Mesenchymal stem cell (in vitro differentiated cells and primary cell): ENCODE measurements around the gene ACP1.

Experiments used
- DNase-seq: peaks from one replicate; pipeline ENCODE4 v3.0.0-alpha.2; 2013
- H2AFZ ChIP-seq: one replicate; pipeline ENCODE4 v1.6.1; 2013; ENCODE audit warnings: low read depth, mild to moderate bottlenecking, control low read depth, inconsistent platforms, low read length, moderate library complexity
- H2AK5ac ChIP-seq: 2 replicates; pipeline ENCODE4 v1.6.1; 2013; ENCODE audit warnings: low read length, moderate library complexity, mild to moderate bottlenecking, inconsistent platforms; ENCODE audit not compliant: severe bottlenecking
- H2BK120ac ChIP-seq: one replicate; pipeline ENCODE4 v1.6.1; 2013; ENCODE audit warnings: low read depth, mild to moderate bottlenecking, inconsistent platforms, low read length, moderate library complexity
- H2BK12ac ChIP-seq, 2 experiments: one replicate each; pipeline ENCODE4 v1.6.1; 2013; ENCODE audit warnings: inconsistent platforms in 2 of 2, low read length in 2 of 2, mild to moderate bottlenecking in 2 of 2, moderate library complexity in 2 of 2, control low read depth in 1 of 2
- H2BK15ac ChIP-seq: one replicate; pipeline ENCODE4 v1.6.1; 2013; ENCODE audit warnings: mild to moderate bottlenecking, low read depth, inconsistent platforms; ENCODE audit not compliant: poor library complexity, severe bottlenecking
- H2BK5ac ChIP-seq: 2 replicates; pipeline ENCODE4 v1.6.1; 2013; ENCODE audit warnings: low read depth, mild to moderate bottlenecking, low read length, control low read depth, inconsistent platforms; ENCODE audit not compliant: poor library complexity, severe bottlenecking
- H3K14ac ChIP-seq, 2 experiments: one replicate each; pipeline ENCODE4 v1.6.1; 2013; ENCODE audit warnings: inconsistent platforms in 2 of 2, low read length in 2 of 2, control low read depth in 1 of 2, mild to moderate bottlenecking in 1 of 2, moderate library complexity in 1 of 2
- H3K18ac ChIP-seq, 2 experiments: one replicate each; pipeline ENCODE4 v1.6.1; 2013; ENCODE audit warnings: inconsistent platforms in 2 of 2, low read length in 2 of 2, control low read depth in 1 of 2, low read depth in 1 of 2, mild to moderate bottlenecking in 1 of 2
- H3K23ac ChIP-seq, 2 experiments: one replicate each; pipeline ENCODE4 v1.6.1; 2013; ENCODE audit warnings: inconsistent platforms in 2 of 2, low read length in 2 of 2, mild to moderate bottlenecking in 2 of 2, moderate library complexity in 2 of 2, control low read depth in 1 of 2
- H3K27ac ChIP-seq: 2 replicates; pipeline ENCODE4 v1.5.1; 2013; ENCODE audit warnings: mild to moderate bottlenecking, moderate library complexity, low read length, control low read depth, inconsistent platforms; ENCODE audit not compliant: poor library complexity, severe bottlenecking
- H3K27me3 ChIP-seq, 2 experiments: 2 replicates each; pipeline versions ENCODE4 v1.6.1 to v1.7.0; 2013; ENCODE audit warnings: low read length in 2 of 2, mild to moderate bottlenecking in 2 of 2, moderate library complexity in 2 of 2, control low read depth in 1 of 2, inconsistent platforms in 1 of 2; ENCODE audit not compliant: control insufficient read depth in 1 of 2, insufficient read depth in 1 of 2
- H3K36me3 ChIP-seq, 2 experiments: 2 replicates each; pipeline versions ENCODE4 v1.6.1 to v1.7.0; 2013; ENCODE audit warnings: low read length in 2 of 2, control low read depth in 1 of 2, inconsistent platforms in 1 of 2, low read depth in 1 of 2, mild to moderate bottlenecking in 1 of 2; ENCODE audit not compliant: insufficient read depth in 2 of 2, control insufficient read depth in 1 of 2
- H3K4ac ChIP-seq, 2 experiments: one replicate each; pipeline ENCODE4 v1.6.1; 2013; ENCODE audit warnings: inconsistent platforms in 2 of 2, low read length in 2 of 2, mild to moderate bottlenecking in 2 of 2, moderate library complexity in 2 of 2, control low read depth in 1 of 2, low read depth in 1 of 2
- H3K4me1 ChIP-seq: 2 replicates; pipeline ENCODE4 v1.6.1; 2013; ENCODE audit warnings: low read depth, low read length, control low read depth; ENCODE audit not compliant: control insufficient read depth, insufficient read depth
- H3K4me2 ChIP-seq: 2 replicates; pipeline ENCODE4 v1.6.1; 2013; ENCODE audit warnings: low read length, mild to moderate bottlenecking, inconsistent platforms; ENCODE audit not compliant: poor library complexity, severe bottlenecking
- H3K4me3 ChIP-seq, 2 experiments: 2 replicates each; pipeline versions ENCODE4 v1.5.1 to v1.7.0; 2013; ENCODE audit warnings: low read length in 2 of 2, mild to moderate bottlenecking in 2 of 2, control low read depth in 1 of 2, low read depth in 1 of 2; ENCODE audit not compliant: insufficient read depth in 1 of 2
- H3K79me1 ChIP-seq: replicated peaks from 2 replicates; pipeline ENCODE4 v1.6.1; 2013; ENCODE audit warnings: mild to moderate bottlenecking, control low read depth, low read length, inconsistent platforms; ENCODE audit not compliant: poor library complexity, severe bottlenecking
- H3K9ac ChIP-seq: 2 replicates; pipeline ENCODE4 v1.7.0; 2013; ENCODE audit warnings: mild to moderate bottlenecking, low read length, moderate library complexity
- H3K9me3 ChIP-seq: 2 replicates; pipeline ENCODE4 v1.7.0; 2013; ENCODE audit warnings: mild to moderate bottlenecking, low read length; ENCODE audit not compliant: control insufficient read depth
- H4K8ac ChIP-seq: one replicate; pipeline ENCODE4 v1.6.1; 2013; ENCODE audit warnings: inconsistent platforms, mild to moderate bottlenecking, low read length, moderate library complexity
- H4K91ac ChIP-seq: one replicate; pipeline ENCODE4 v1.6.1; 2013; ENCODE audit warnings: mild to moderate bottlenecking, low read length, inconsistent platforms
- WGBS: methylation state at CpG from one replicate; pipeline ENCODE4 v1.1.7; 2013; ENCODE audit warnings: mixed read lengths; 5-methylcytosine and 5-hydroxymethylcytosine counted together

Gene ACP1

GRCh38 chr2:309148-309953, 44.6 kb downstream of the ACP1 start:
- Histone ChIP-seq H3K4me3 (no peak overlapping the region), H3K18ac (no peak overlapping the region), H2BK15ac (no peak overlapping the region), H3K27ac (no peak overlapping the region), H3K79me1 (no peaks in the 10 kb centered on the region), H3K4me1 (peaks cover 9% of the 10 kb centered on the region), H2BK12ac (no peak overlapping the region), H3K4me2 (no peak overlapping the region), H3K23ac (no peak overlapping the region), H3K9me3 (no peaks in the 10 kb centered on the region), H2BK5ac (no peak overlapping the region), H3K14ac (no peak overlapping the region), H3K9ac (no peak overlapping the region), H3K4ac (no peak overlapping the region), H3K27me3 (no peaks in the 10 kb centered on the region), H4K8ac (no peak overlapping the region), H2AFZ (no peak overlapping the region), H3K36me3 (peaks cover 0 to under 1% of the 10 kb centered on the region in 2 experiments), H2AK5ac (no peak overlapping the region), H4K91ac (no peak overlapping the region), H2BK120ac (no peak overlapping the region)
- no peak for DNase-seq
- 60% methylated on average over 8 of the region's 13 CpGs for WGBS

DNA sequence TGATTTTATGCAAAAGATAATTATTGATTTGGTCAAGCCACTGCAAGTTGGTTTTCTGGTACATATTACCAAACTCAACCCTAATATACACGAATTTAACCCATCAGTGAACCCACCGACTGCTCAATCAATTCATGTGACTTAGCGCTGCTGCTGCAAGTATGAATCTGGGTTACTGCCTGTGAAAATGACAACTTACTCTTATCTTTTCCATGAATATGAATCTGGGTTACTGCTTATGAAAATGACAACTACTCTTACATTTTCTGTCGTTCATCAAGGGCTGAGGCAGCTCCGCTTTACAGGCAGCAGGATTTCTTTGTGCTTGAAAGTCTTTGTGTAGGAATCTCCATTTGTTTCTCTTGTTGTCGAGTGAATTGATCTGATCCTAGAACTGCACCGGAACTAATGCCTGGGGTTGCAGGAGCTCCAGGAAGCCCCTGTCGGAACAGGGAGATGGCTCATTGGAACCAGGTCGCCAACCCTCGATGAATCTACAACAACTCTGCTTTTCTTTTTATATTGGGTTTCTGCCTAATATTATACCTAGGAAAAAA, 45.3 kb downstream of the ACP1 start:
- Histone ChIP-seq H2BK120ac (no peak overlapping the region), H3K23ac (no peak overlapping the region), H3K18ac (no peak overlapping the region), H3K4me1 (peaks cover 9% of the 10 kb centered on the region), H3K9ac (no peak overlapping the region), H2BK12ac (no peak overlapping the region), H3K9me3 (no peaks in the 10 kb centered on the region), H3K27me3 (no peaks in the 10 kb centered on the region), H3K14ac (no peak overlapping the region), H2BK15ac (no peak overlapping the region), H3K4ac (no peak overlapping the region), H3K4me3 (no peak overlapping the region), H3K27ac (no peak overlapping the region), H4K91ac (no peak overlapping the region), H4K8ac (no peak overlapping the region), H3K4me2 (no peak overlapping the region), H3K79me1 (no peaks in the 10 kb centered on the region), H2AFZ (no peak overlapping the region), H2AK5ac (no peak overlapping the region), H3K36me3 (peaks cover 0 to 4% of the 10 kb centered on the region in 2 experiments), H2BK5ac (no peak overlapping the region)
- no peak for DNase-seq
- WGBS: 78% methylated on average over 7 of the region's 10 CpGs

GRCh38 chr2:310994-311393, 46.2 kb downstream of the ACP1 start:
- peaks cover 0 to 4% of the 10 kb centered on the region in 2 experiments for H3K36me3 ChIP-seq
- H2BK5ac ChIP-seq: no peak overlapping the region
- peaks cover 9% of the 10 kb centered on the region for H3K4me1 ChIP-seq
- H3K4me3 ChIP-seq: no peak overlapping the region
- H3K18ac ChIP-seq: no peak overlapping the region
- no peak overlapping the region for H3K4ac ChIP-seq
- H3K9ac ChIP-seq: no peak overlapping the region
- WGBS: 71% methylated on average over 2 of the region's 5 CpGs
- no peak overlapping the region for H4K8ac ChIP-seq
- no peak for DNase-seq
- no peak overlapping the region for H2AFZ ChIP-seq
- no peak overlapping the region for H2BK120ac ChIP-seq
- no peaks in the 10 kb centered on the region for H3K79me1 ChIP-seq
- no peaks in the 10 kb centered on the region for H3K9me3 ChIP-seq
- no peak overlapping the region for H3K4me2 ChIP-seq
- H4K91ac ChIP-seq: no peak overlapping the region
- H3K27me3 ChIP-seq: no peaks in the 10 kb centered on the region
- H2AK5ac ChIP-seq: no peak overlapping the region
- H2BK12ac ChIP-seq: no peak overlapping the region
- H3K27ac ChIP-seq: no peak overlapping the region
- H2BK15ac ChIP-seq: no peak overlapping the region
- no peak overlapping the region for H3K14ac ChIP-seq
- no peak overlapping the region for H3K23ac ChIP-seq

DNA sequence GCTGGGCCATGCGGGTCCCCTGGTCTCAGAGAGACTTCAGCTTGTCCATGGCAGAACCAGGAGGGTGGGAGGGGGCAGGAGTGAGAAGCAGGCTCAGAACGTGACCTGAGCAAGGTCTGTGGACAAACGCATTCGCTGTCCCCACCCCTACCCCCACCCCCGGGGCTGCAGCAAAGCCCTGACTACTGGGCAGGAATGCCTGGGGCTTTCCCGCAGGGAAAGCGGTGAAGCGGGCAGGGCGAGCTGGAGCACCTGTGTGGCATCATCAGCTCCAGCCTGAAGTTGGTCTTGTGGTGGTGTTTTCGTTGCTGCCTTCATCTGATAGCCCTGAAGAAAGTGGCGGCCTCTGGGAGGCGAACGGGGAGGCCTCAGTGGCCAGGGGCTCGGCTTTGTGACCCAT, 49.2 kb downstream of the ACP1 start:
- H3K79me1 ChIP-seq: no peaks in the 10 kb centered on the region
- no peak overlapping the region for H3K4me2 ChIP-seq
- H4K8ac ChIP-seq: no peak overlapping the region
- H3K18ac ChIP-seq: no peak overlapping the region
- H3K9ac ChIP-seq: no peak overlapping the region
- H2BK5ac ChIP-seq: no peak overlapping the region
- no peak for DNase-seq
- no peak overlapping the region for H2AFZ ChIP-seq
- no peak overlapping the region for H2BK15ac ChIP-seq
- H4K91ac ChIP-seq: no peak overlapping the region
- no peak overlapping the region for H3K4ac ChIP-seq
- H3K23ac ChIP-seq: no peak overlapping the region
- H3K4me3 ChIP-seq: no peak overlapping the region
- H2AK5ac ChIP-seq: no peak overlapping the region
- no peaks in the 10 kb centered on the region for H3K27me3 ChIP-seq
- H3K9me3 ChIP-seq: no peaks in the 10 kb centered on the region
- no peak overlapping the region for H3K14ac ChIP-seq
- no peak overlapping the region for H2BK12ac ChIP-seq
- H3K27ac ChIP-seq: no peak overlapping the region
- H3K36me3 ChIP-seq: peaks cover 0 to 5% of the 10 kb centered on the region in 2 experiments
- no peak overlapping the region for H2BK120ac ChIP-seq
- WGBS: 84% methylated on average over 11 of the region's 14 CpGs
- peaks cover 26% of the 10 kb centered on the region for H3K4me1 ChIP-seq
